Peyer's patch (tissue), 4 donors: ENCODE measurements around the gene ALDH1L1. TPM values are rescaled to one million over a fixed set of nuclear protein-coding genes. Genes with fewer than 3 reads are reported as not detected.

ENCODE experiments used
- DNase-seq, 3 donors: peaks; one replicate each; pipeline ENCODE4 v3.0.0-alpha.2; 2017 to 2019
- H3K27ac ChIP-seq, 4 donors: fragments of 200-600 bp; sonication (generic); one replicate each; pipeline ENCODE4 v1.5.1; 2016 to 2019
- H3K27me3 ChIP-seq, 2 donors: fragments of 200-600 bp; sonication (generic); one replicate each; pipeline ENCODE4 v1.5.1; 2019
- H3K36me3 ChIP-seq, 3 donors: fragments of 200-600 bp; sonication (generic); one replicate each; pipeline ENCODE4 v1.5.1; 2016 to 2019
- H3K4me1 ChIP-seq, 4 donors: fragments of 200-600 bp; sonication (generic); one replicate each; pipeline ENCODE4 v1.5.1; 2016 to 2019
- H3K4me3 ChIP-seq, 4 donors: fragments of 200-600 bp; sonication (generic); 1 replicate in 3 of 4; 2 replicates in 1 of 4; pipeline ENCODE4 v1.5.1; 2016 to 2019; ENCODE audit warnings: mild to moderate bottlenecking in 1 of 4
- H3K9me3 ChIP-seq, 4 donors: fragments of 200-600 bp; sonication (generic); one replicate each; pipeline ENCODE4 v1.5.1; 2016 to 2019; ENCODE audit warnings: mild to moderate bottlenecking in 1 of 4
- POLR2A ChIP-seq, 2 donors: fragments of 450-650 bp; IDR thresholded peaks; one replicate each; pipeline ENCODE4 v1.5.1; 2017; ENCODE audit warnings: antibody characterized with exemption in 2 of 2, mild to moderate bottlenecking in 2 of 2, moderate library complexity in 2 of 2
- total RNA-seq, 4 donors: library from RNA; depleted of rRNA; stranded (reverse); fragments of >200 nt; gene quantifications; one replicate each; pipeline ENCODE4 v1.1.0, GENCODE V29; 2016
- TF ChIP-seq, protein P1 (sequence below), 6 experiments: fragments of 450-650 bp in 4 of 6; fragments of 200-600 bp in 2 of 6; sonication (generic) in 1 of 6; IDR thresholded peaks; one replicate each; pipeline ENCODE4 v1.5.1; 2017 to 2019; ENCODE audit warnings: antibody characterized with exemption in 6 of 6, mild to moderate bottlenecking in 3 of 6, moderate library complexity in 1 of 6

Gene ALDH1L1
- total RNA-seq, 4 donors from 2014 or later, result 2.0 to 14.2 (median 4.6) TPM

DNA sequence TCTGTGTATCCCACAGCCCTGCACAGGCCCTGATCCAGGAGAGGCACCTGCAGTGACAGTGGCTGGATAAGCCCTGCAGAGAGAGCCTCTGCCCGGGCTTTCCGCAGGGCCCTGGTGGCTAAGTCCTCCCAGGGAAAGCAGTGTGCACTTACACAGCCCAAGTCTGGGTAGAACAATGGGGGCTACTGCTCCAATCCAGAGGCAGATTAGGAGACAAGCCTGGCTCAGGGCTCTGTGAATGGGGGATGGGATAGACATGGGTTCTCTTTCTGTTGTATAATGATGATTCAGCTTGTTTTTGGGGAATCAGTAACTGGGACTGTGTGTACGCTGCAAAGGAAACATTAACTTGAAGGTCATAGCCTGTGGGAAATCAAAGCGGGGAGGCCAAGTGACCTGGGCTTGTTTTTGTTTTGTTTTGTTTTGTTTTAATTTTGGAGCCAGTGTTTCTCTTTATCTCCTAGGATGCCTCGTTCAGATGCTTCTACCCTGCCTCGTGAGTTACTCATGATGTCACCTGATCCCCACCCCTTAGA lies 4.1 kb upstream of the ALDH1L1 start:
- Histone ChIP-seq H3K27ac (no peak overlapping the region), H3K4me3 (no peak overlapping the region), H3K4me1 (peaks cover 0 to 6% (median 0%) of the 10 kb centered on the region in 4 donors), H3K9me3 (no peaks in the 10 kb centered on the region), H3K36me3 (no peaks in the 10 kb centered on the region), H3K27me3 (no peaks in the 10 kb centered on the region)
- no peak for TF ChIP-seq POLR2A (IDR thresholded peaks at IDR 0.05)
- TF ChIP-seq, protein P1, sequence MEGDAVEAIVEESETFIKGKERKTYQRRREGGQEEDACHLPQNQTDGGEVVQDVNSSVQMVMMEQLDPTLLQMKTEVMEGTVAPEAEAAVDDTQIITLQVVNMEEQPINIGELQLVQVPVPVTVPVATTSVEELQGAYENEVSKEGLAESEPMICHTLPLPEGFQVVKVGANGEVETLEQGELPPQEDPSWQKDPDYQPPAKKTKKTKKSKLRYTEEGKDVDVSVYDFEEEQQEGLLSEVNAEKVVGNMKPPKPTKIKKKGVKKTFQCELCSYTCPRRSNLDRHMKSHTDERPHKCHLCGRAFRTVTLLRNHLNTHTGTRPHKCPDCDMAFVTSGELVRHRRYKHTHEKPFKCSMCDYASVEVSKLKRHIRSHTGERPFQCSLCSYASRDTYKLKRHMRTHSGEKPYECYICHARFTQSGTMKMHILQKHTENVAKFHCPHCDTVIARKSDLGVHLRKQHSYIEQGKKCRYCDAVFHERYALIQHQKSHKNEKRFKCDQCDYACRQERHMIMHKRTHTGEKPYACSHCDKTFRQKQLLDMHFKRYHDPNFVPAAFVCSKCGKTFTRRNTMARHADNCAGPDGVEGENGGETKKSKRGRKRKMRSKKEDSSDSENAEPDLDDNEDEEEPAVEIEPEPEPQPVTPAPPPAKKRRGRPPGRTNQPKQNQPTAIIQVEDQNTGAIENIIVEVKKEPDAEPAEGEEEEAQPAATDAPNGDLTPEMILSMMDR (IDR thresholded peaks at IDR 0.05), result no peak
- DNase-seq, result no peak

GRCh38 chr3:126181398-126181725 lies 976 bp upstream of the ALDH1L1 start:
- peak overlapping the region in 1 of 4 donors; percentile 66 for H3K27ac ChIP-seq
- peaks cover 0 to 8% (median 0%) of the 10 kb centered on the region in 4 donors for H3K4me1 ChIP-seq
- no peak for TF ChIP-seq POLR2A (IDR thresholded peaks at IDR 0.05)
- TF ChIP-seq, protein P1 (IDR thresholded peaks at IDR 0.05), result no peak
- H3K9me3 ChIP-seq, result no peaks in the 10 kb centered on the region
- H3K27me3 ChIP-seq, result no peaks in the 10 kb centered on the region
- no peak for DNase-seq
- peak overlapping the region in 2 of 4 donors; percentile 41 to 48 for H3K4me3 ChIP-seq
- no peaks in the 10 kb centered on the region for H3K36me3 ChIP-seq

DNA sequence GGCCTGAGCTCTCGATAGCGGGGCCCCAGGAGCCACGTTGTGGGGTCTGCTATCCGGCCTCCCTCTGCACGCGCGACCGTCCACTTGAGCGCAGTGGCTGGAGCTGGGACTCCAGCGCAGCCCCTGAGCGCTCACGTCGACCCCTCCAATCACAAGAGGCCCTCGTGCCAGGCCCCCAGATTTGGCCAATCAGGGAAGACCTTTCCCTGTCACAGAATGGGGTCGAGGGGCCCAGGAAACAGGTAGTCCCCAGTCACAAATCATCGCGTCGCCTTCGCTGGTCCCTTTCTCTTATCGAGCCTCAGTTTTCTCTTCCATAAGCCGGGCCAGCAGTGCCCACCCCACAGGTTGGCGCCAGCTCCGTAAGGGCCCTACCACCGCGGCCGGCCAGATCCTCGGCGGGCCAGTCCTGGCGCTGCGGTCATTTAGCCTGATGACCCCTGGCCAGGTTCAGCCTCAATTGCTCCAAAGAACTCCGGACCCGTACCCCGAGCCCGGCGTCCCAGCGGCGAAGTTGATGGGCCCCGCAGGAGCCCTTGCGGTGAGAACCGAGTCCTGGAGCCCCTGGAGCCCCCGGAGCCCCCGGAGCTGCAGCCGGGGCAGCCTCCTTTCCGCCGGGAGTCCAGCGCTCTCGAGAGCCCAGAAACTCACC lies 435 bp downstream of the ALDH1L1 start:
- no peak for DNase-seq
- Histone ChIP-seq H3K36me3 (no peaks in the 10 kb centered on the region), H3K27ac (peak overlapping the region in 2 of 4 donors; percentile 65 to 66), H3K9me3 (no peaks in the 10 kb centered on the region), H3K27me3 (no peaks in the 10 kb centered on the region), H3K4me3 (peak overlapping the region; percentile 2 to 48 (median 38)), H3K4me1 (peaks cover 0 to 8% (median 0%) of the 10 kb centered on the region in 4 donors)
- TF ChIP-seq, protein P1 (IDR thresholded peaks at IDR 0.05), result no peak
- TF ChIP-seq POLR2A (IDR thresholded peaks at IDR 0.05), result no peak

GRCh38 chr3:126170073-126170777 lies 10.2 kb downstream of the ALDH1L1 start:
- no peak for TF ChIP-seq POLR2A (IDR thresholded peaks at IDR 0.05)
- TF ChIP-seq, protein P1 (IDR thresholded peaks at IDR 0.05), result no peak
- H3K36me3 ChIP-seq, result no peaks in the 10 kb centered on the region
- no peak for DNase-seq
- H3K9me3 ChIP-seq, result no peaks in the 10 kb centered on the region
- no peak overlapping the region for H3K27ac ChIP-seq
- no peaks in the 10 kb centered on the region for H3K27me3 ChIP-seq
- no peaks in the 10 kb centered on the region for H3K4me1 ChIP-seq
- H3K4me3 ChIP-seq, result no peak overlapping the region

DNA sequence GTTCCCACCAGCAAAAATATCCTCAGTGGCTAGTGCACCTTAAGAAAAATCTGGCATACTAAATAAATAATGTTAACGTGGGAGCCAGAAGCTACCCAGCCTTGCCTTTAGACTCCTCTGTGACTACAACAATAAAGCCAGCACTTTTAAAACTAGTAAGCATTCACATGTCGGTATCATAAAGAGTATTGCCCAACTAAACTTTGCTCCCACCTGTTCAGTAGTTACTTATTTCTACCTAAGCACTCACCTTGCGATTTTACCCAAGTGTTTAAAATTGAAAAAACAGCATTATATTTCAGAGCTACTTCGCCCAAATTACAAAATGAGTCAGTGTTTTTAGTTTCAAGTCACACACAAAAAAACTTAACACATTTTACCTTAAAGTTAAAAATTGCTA lies 12.8 kb downstream of the ALDH1L1 start:
- H3K27ac ChIP-seq, result no peak overlapping the region
- H3K36me3 ChIP-seq, result no peaks in the 10 kb centered on the region
- DNase-seq, result no peak
- TF ChIP-seq, protein P1 (IDR thresholded peaks at IDR 0.05), result no peak
- TF ChIP-seq POLR2A (IDR thresholded peaks at IDR 0.05), result no peak
- H3K4me1 ChIP-seq, result no peaks in the 10 kb centered on the region
- H3K27me3 ChIP-seq, result no peaks in the 10 kb centered on the region
- H3K9me3 ChIP-seq, result no peaks in the 10 kb centered on the region
- H3K4me3 ChIP-seq, result no peak overlapping the region
